RWPE1 (cell line): ENCODE data around the gene TMEM214.

ENCODE experiments used
- CTCF ChIA-PET: fragments of 350-600 bp; sonication (Branson Sonifier 250); formaldehyde crosslinking; extraction: SDS; loops from one replicate; lab custom pipeline; 2021; lab: Yijun Ruan, JAX
- POLR2A ChIA-PET: fragments of 400-600 bp; formaldehyde crosslinking; extraction: SDS; loops from one replicate; lab custom pipeline; 2020; ENCODE audit warnings: antibody characterized with exemption; ENCODE audit not compliant: low non-redundant PET; lab: Yijun Ruan, JAX
- DNase-seq: peaks from one replicate; pipeline ENCODE4 v3.0.0; 2012; ENCODE audit warnings: low spot score
- H3K27ac ChIP-seq: fragments of 450-650 bp; 2 replicates; pipeline ENCODE4 v1.5.1; 2017
- CTCF ChIP-seq: fragments of 450-650 bp; conservative IDR thresholded peaks from 2 replicates; pipeline ENCODE4 v1.5.1; 2017; ENCODE audit warnings: low read depth, mild to moderate bottlenecking

Gene TMEM214

GRCh38 chr2:27079233-27080139 is 46.7 kb downstream of the TMEM214 start:
- 0 out of 2 replicates have a peak overlapping the region, but pooled peaks have one; percentile 83 for H3K27ac ChIP-seq
- no peak for TF ChIP-seq CTCF
- DNase-seq = no peak
- ChIA-PET CTCF (interaction anchor here (0.6 to 1.1 kb wide), 2 partner anchors 118 to 252 kb away, joined by 3 to 4 read pairs; no protein-coding TSS in a partner anchor), POLR2A (no interaction called here)

- CTCF ChIA-PET = interaction anchor here (1.3 kb wide), 1 partner anchor 234 kb away, joined by 5 read pairs; no protein-coding TSS in a partner anchor
- TF ChIP-seq CTCF = no peak
- DNase-seq = no peak
- H3K27ac ChIP-seq = peak overlapping the region; percentile 83; the same call in 1 of the 2 replicates
- POLR2A ChIA-PET = no interaction called here
Measured at GRCh38 chr2:27080140-27080469, 47.3 kb downstream of the TMEM214 start.

- no peak for DNase-seq
- TF ChIP-seq CTCF = no peak
- H3K27ac ChIP-seq = peak overlapping the region; percentile 83
- ChIA-PET CTCF (interaction anchor here (1.3 to 1.5 kb wide), 2 partner anchors 8 to 234 kb away, joined by 3 to 5 read pairs; no protein-coding TSS in a partner anchor), POLR2A (no interaction called here)
Measured at GRCh38 chr2:27080603-27080936, 47.8 kb downstream of the TMEM214 start.

GRCh38 chr2:27081984-27082772 is 49.4 kb downstream of the TMEM214 start:
- POLR2A ChIA-PET = interaction anchor here (0.6 kb wide), 2 partner anchors 19 to 76 kb away, joined by 3 read pairs; no protein-coding TSS in a partner anchor
- no peak for DNase-seq
- H3K27ac ChIP-seq = peak overlapping the region; percentile 83
- TF ChIP-seq CTCF = no peak
- CTCF ChIA-PET = interaction anchor here (0.6 to 1.5 kb wide), 3 partner anchors 9 to 67 kb away, joined by 3 to 6 read pairs (median 4); no protein-coding TSS in a partner anchor

GRCh38 chr2:27082773-27083409 is 50.1 kb downstream of the TMEM214 start:
- ChIA-PET CTCF (interaction anchor here (1.0 to 1.3 kb wide), 2 partner anchors 32 to 123 kb away, joined by 4 to 6 read pairs; no protein-coding TSS in a partner anchor), POLR2A (interaction anchor here (0.6 to 0.7 kb wide), 3 partner anchors 13 to 75 kb away, joined by 3 read pairs; no protein-coding TSS in a partner anchor)
- no peak for DNase-seq
- H3K27ac ChIP-seq = peak overlapping the region; percentile 83
- no peak for TF ChIP-seq CTCF
